GM21526 (cell line): ENCODE measurements around the gene MAN2B2.

Source experiments
- ATAC-seq: cut with Tn5 transposase; IDR thresholded peaks from one replicate; pipeline ENCODE4 v1.9.1; 2021; ENCODE audit warnings: moderate library complexity; ENCODE audit not compliant: unreplicated experiment, low FRiP score

The MAN2B2 gene

GRCh38 chr4:6565691-6566390, 9.1 kb upstream of the MAN2B2 start:
- no peak for ATAC-seq

GRCh38 chr4:6566391-6567190, 8.4 kb upstream of the MAN2B2 start:
- no peak for ATAC-seq

GRCh38 chr4:6567218-6567617, 7.8 kb upstream of the MAN2B2 start:
- no peak for ATAC-seq

GRCh38 chr4:6568148-6568547, 6.8 kb upstream of the MAN2B2 start:
- ATAC-seq = no peak

GRCh38 chr4:6568689-6569332, 6.2 kb upstream of the MAN2B2 start:
- no peak for ATAC-seq

GRCh38 chr4:6571608-6572007, 3.4 kb upstream of the MAN2B2 start:
- no peak for ATAC-seq

GRCh38 chr4:6573551-6573950, 1.4 kb upstream of the MAN2B2 start:
- no peak for ATAC-seq

GRCh38 chr4:6573986-6574746, 823 bp upstream of the MAN2B2 start:
- no peak for ATAC-seq

GRCh38 chr4:6575503-6576240, 683 bp downstream of the MAN2B2 start:
- ATAC-seq = no peak

- ATAC-seq = no peak
Measured at GRCh38 chr4:6576512-6576911, 1.5 kb downstream of the MAN2B2 start.

GRCh38 chr4:6576932-6577331, 1.9 kb downstream of the MAN2B2 start:
- ATAC-seq = no peak

GRCh38 chr4:6577409-6577808, 2.4 kb downstream of the MAN2B2 start:
- no peak for ATAC-seq

- no peak for ATAC-seq
Measured at GRCh38 chr4:6578221-6578620, 3.2 kb downstream of the MAN2B2 start.

- no peak for ATAC-seq
Measured at GRCh38 chr4:6580353-6580752, 5.4 kb downstream of the MAN2B2 start.

- ATAC-seq = no peak
Measured at GRCh38 chr4:6581566-6582121, 6.7 kb downstream of the MAN2B2 start.

- ATAC-seq = no peak
Measured at GRCh38 chr4:6582889-6583490, 8.0 kb downstream of the MAN2B2 start.

- ATAC-seq = no peak
Measured at GRCh38 chr4:6584865-6585264, 9.9 kb downstream of the MAN2B2 start.

GRCh38 chr4:6586715-6587325, 11.8 kb downstream of the MAN2B2 start:
- ATAC-seq = no peak

- no peak for ATAC-seq
Measured at GRCh38 chr4:6589444-6589843, 14.5 kb downstream of the MAN2B2 start.
